ENCODE data around the gene LYL1.

LYL1 gene

GRCh38 chr19:13091400-13092157 lies 11.1 kb downstream of the LYL1 start:
- no peak overlapping the region for H3K4me3 ChIP-seq (ENCODE audit: low read depth, low read length)
- TF ChIP-seq, protein P1, sequence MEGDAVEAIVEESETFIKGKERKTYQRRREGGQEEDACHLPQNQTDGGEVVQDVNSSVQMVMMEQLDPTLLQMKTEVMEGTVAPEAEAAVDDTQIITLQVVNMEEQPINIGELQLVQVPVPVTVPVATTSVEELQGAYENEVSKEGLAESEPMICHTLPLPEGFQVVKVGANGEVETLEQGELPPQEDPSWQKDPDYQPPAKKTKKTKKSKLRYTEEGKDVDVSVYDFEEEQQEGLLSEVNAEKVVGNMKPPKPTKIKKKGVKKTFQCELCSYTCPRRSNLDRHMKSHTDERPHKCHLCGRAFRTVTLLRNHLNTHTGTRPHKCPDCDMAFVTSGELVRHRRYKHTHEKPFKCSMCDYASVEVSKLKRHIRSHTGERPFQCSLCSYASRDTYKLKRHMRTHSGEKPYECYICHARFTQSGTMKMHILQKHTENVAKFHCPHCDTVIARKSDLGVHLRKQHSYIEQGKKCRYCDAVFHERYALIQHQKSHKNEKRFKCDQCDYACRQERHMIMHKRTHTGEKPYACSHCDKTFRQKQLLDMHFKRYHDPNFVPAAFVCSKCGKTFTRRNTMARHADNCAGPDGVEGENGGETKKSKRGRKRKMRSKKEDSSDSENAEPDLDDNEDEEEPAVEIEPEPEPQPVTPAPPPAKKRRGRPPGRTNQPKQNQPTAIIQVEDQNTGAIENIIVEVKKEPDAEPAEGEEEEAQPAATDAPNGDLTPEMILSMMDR (IDR thresholded peaks at IDR 0.05; ENCODE audit: low read depth, low read length), result no peak
- DNase-seq (ENCODE audit: low read depth, low spot score), result peak; percentile 95
- in situ Hi-C loops (cut with HindIII; ENCODE audit: low sequenced_read_pairs), result no loop called here

- no peak overlapping the region for H3K4me3 ChIP-seq (ENCODE audit: low read depth, low read length)
- no peak for DNase-seq (ENCODE audit: low read depth, low spot score)
- TF ChIP-seq, protein P1 (IDR thresholded peaks at IDR 0.05; ENCODE audit: low read depth, low read length), result no peak
- in situ Hi-C loops (cut with HindIII; ENCODE audit: low sequenced_read_pairs), result no loop called here
These were observed 12.0 kb downstream of the LYL1 start for GRCh38 chr19:13090511-13091231.

GRCh38 chr19:13089857-13090507 lies 12.7 kb downstream of the LYL1 start:
- TF ChIP-seq, protein P1 (IDR thresholded peaks at IDR 0.05; ENCODE audit: low read depth, low read length), result no peak
- in situ Hi-C loops (cut with HindIII; ENCODE audit: low sequenced_read_pairs), result no loop called here
- DNase-seq (ENCODE audit: low read depth, low spot score), result no peak
- H3K4me3 ChIP-seq (ENCODE audit: low read depth, low read length), result no peak overlapping the region

DNA sequence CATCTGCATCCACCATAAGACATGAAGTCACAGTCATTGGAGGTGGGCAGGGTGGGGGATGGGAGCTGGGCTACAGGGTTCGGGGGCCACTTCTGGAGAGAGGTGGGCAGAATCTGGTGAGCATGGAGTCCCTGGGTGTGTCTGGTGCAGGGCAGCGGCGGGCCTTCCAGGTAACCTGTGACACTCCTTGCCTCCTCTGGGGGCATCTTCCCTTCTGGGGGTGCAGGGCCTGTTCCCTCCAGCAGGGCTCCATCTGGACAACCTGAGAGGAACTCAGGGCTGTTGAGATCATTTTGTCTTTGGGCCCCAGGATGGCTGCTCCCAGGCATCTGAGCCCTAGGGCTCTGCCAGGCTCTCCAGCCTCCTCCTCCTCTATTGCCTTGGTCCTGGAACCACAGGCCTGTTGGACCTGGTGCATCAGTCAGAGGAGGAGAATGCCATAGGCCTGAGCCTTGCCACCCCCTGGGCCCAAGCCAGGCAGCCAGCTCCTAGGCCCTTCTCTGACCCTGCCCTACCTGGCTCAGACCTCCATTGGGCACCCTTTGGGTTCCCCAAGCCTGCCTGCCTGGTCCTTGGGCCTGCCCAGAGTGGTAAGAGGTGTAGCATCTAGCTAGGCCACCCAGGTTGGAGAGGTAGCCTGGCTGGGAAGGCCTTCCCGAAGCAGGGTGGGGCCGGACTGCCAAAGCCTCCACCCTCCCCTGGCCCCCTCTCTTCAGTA lies 13.4 kb downstream of the LYL1 start:
- TF ChIP-seq, protein P1 (IDR thresholded peaks at IDR 0.05; ENCODE audit: low read depth, low read length), result peak; percentile 41
- H3K4me3 ChIP-seq (ENCODE audit: low read depth, low read length), result no peak overlapping the region
- in situ Hi-C loops (cut with HindIII; ENCODE audit: low sequenced_read_pairs), result no loop called here
- no peak for DNase-seq (ENCODE audit: low read depth, low spot score)

GRCh38 chr19:13087795-13088537 lies 14.7 kb downstream of the LYL1 start:
- in situ Hi-C loops (cut with HindIII; ENCODE audit: low sequenced_read_pairs), result no loop called here
- TF ChIP-seq, protein P1 (IDR thresholded peaks at IDR 0.05; ENCODE audit: low read depth, low read length), result no peak
- DNase-seq (ENCODE audit: low read depth, low spot score), result no peak
- H3K4me3 ChIP-seq (ENCODE audit: low read depth, low read length), result no peak overlapping the region

All from astrocyte of the spinal cord (primary cell).